ENCODE results near the gene ATP6V1E1.
A peak's percentile ranks its signal among the peaks of the same experiment; 100 is the strongest.
"Not testable (repeated sequence)": the region's sequence is repeated elsewhere in the genome, so short reads cannot be mapped to it uniquely, and the experiment has no call there.

ATP6V1E1 gene

DNA sequence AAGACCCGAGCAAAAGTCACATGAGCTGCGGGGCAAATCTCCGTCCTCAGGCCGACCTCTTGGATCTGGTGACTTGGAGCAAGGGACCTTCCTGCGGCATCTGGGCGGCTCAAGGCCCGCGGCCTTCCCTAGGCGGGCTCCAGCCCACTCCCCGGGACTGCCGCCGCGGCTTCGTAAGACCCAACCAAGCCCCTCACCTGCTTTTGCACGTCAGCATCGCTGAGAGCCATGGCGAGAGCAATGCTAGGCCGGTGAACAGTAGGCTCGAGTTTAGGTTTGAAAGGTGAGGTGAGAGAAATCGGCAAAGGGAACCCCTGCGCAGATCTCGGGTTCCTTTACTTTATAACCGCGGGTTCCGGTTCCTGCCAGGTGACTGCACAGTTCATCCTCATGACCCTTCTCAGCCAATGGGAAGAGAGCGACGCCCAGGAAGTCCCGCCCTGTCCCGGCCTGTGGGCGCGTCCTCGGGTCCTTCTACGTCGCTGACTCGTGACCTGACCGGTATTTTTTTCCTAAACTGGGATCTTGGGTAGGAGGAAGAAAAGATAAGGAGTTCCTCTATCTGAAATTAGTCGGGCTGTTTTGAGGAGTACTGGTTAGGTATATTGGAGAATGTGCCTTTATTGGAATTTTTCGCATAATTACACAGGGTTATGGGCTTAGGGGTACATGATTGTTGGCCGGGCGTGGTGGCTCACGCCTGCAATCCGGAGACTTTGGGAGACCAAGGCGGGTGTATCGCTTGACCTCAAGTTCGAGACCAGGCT lies at the start of gene ATP6V1E1:
TSS of gene ATP6V1E1 (minus strand) at position 344 of the 767 bp plus-strand sequence. CDS start at position 230, 114 bp downstream.
- peak; percentile 82 to 92 for DNase-seq

- no peak for DNase-seq
These were observed 47.0 kb upstream of the ATP6V1E1 start for GRCh38 chr22:17675584-17675983.

GRCh38 chr22:17674152-17674551 lies 45.6 kb upstream of the ATP6V1E1 start:
- no peak for DNase-seq

- DNase-seq: no peak
These were observed 44.0 kb upstream of the ATP6V1E1 start for GRCh38 chr22:17672417-17672991.

- DNase-seq: not testable (repeated sequence)
These were observed 43.1 kb upstream of the ATP6V1E1 start for GRCh38 chr22:17671521-17672092.

- no peak for DNase-seq
These were observed 37.3 kb upstream of the ATP6V1E1 start for GRCh38 chr22:17665854-17666253.

- DNase-seq: no peak
These were observed 36.7 kb upstream of the ATP6V1E1 start for GRCh38 chr22:17665248-17665647.

- DNase-seq: no peak
These were observed 36.0 kb upstream of the ATP6V1E1 start for GRCh38 chr22:17664414-17665055.

- no peak for DNase-seq
These were observed 28.4 kb upstream of the ATP6V1E1 start for GRCh38 chr22:17656870-17657395.

DNA sequence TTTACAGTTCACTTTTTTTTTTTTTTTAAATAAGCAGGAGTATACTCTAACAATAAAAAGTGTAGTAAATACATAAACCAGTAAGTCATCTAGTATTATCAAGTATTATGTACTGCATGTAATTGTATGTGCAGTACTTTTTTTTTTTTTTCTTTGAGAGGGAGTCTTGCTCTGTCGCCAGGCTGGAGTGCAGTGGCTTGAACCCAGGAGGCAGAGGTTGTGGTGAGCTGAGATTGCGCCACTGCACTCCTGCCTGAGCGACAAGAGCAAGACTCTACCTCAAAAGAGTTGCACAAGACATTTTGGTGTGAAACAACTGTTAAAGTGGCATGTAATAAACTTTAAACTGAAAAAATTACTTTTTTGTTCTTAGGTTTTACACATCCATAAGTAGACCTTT lies 26.7 kb upstream of the ATP6V1E1 start:
- DNase-seq: no peak

DNA sequence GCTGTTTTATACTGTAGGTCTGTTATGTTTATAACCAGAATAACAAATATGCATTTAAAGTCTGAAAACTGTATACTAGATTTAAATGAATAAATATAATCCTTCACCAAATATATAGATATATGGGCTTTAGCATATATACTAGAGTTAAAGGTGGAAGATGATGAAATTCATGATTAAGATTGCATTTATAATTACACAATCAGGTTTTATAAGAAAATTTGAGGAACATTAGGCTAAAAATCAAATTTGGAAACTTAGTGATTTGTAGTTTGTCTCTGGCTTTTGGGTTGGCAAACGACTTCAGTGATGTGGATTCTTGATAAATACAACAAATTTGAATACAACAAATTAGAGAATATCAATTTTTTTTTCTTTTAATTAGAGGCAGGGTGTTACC lies 20.0 kb upstream of the ATP6V1E1 start:
- DNase-seq: no peak

DNA sequence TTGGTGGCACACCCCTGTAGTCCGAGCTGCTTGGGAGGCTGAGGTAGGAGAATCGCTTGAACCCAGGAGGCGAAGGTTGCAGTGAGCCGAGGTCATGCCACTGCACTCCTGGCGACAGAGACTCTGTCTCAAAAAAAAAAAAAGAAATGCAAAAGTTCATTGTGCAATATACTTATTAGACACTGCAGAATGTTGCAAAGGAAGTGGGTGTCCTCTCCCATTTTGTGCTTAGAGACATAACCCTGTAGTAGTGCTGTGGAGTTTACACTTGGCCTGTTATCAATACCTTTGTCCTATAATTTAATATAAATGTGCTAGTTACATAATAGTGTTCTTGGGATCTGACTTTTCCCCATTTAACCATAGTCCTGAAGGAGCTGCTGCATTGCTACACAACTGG lies 19.4 kb upstream of the ATP6V1E1 start:
- no peak for DNase-seq

DNA sequence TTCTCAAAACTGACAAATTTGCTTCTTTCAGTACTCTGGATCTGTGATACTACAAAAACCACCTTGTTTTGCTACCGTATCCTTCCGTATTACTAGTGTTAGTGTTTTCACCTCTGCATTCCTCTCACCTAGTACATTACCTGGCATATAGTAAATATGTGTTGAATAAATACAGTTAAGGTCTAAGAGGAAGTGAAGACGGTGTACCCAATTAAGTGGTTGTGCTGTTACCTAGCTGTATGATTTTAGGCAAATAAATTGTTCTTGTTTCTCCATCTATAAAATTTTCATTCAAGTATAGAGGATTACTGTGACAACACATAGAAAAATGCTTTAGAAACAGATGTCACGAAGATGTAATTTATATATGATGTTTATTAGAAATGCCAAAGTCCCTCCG lies 18.9 kb upstream of the ATP6V1E1 start:
- DNase-seq: no peak

GRCh38 chr22:17642357-17642756 lies 13.8 kb upstream of the ATP6V1E1 start:
- not testable (repeated sequence) for DNase-seq

DNA sequence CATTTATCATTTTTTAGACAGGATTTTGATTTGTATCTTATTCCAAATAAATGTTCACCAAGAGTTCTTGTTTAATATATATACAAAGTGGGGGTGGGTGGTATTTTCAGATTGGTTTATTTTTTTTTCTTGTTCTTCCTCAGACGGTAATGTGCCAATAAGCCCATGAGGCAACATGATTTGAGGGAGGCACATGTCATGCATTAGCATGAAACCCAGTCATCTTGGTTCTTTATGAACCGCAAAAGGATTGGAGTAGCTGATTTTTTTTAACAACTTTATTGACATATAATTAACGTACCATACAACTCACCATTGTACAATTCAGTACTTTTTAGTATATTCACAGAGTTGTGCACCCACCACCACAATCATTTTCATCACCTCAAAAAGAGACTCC lies 12.7 kb upstream of the ATP6V1E1 start:
- DNase-seq: no peak

GRCh38 chr22:17639247-17639741 lies 10.7 kb upstream of the ATP6V1E1 start:
- DNase-seq: peak; percentile 71 to 78

DNA sequence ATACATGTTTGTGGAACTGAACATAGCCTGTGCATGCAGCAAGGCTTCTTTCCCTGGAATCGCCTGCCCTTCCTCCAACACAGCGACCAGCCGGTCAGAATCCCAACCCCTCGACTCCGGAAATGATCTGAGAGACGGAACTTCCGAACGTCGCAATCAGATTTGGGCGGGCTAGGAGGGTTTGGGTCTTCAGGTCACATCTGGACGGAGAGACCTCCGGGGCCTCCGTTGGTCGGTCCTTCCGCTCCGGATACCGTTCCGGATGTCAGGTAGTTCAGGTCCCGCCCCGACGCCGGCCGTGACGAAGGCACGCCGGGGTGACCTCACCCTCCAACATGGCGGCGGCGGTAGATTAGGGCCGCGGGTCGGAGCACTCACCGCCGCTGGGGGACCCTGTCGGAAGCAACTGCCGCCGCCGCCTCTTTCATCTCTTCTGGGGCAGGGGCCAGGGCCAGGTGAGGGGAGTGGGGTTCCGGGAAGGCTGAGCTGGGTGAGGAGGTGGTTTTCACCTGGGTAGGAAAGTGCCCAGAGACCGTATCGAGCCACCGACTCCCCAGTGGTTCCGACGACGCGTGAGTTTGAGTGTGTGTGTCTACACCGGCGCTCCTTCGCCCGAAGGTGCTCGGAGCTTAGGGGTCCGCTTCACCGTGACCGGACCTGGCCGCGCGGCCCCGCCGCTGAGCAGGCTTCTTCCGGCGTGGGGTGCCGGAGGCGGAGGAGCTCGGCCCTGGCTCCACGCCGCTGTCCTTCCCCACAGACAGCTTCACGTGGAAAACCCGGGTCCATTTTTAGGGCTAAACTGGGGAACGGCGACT lies 10.1 kb upstream of the ATP6V1E1 start, which contains the start of gene BCL2L13:
TSS of gene BCL2L13 (plus strand) at position 326 of the 815 bp plus-strand sequence. CDS start 16,955 bp downstream, outside the sequence.
- peak; percentile 72 to 89 for DNase-seq

DNA sequence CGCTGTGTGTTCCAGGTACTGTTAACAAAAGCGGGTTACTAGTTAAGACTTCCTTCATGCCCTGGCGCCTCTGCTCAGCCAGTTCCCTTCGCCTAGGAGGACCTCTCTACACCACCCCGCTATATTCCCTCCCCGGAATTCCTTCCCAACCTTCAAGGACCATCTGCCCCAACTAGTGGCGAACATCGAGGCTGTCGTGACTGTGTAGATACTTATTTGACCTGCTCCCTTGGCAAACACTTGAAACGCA lies 9.6 kb upstream of the ATP6V1E1 start:
- DNase-seq: peak in 1 of 2 experiments; percentile 58

DNA sequence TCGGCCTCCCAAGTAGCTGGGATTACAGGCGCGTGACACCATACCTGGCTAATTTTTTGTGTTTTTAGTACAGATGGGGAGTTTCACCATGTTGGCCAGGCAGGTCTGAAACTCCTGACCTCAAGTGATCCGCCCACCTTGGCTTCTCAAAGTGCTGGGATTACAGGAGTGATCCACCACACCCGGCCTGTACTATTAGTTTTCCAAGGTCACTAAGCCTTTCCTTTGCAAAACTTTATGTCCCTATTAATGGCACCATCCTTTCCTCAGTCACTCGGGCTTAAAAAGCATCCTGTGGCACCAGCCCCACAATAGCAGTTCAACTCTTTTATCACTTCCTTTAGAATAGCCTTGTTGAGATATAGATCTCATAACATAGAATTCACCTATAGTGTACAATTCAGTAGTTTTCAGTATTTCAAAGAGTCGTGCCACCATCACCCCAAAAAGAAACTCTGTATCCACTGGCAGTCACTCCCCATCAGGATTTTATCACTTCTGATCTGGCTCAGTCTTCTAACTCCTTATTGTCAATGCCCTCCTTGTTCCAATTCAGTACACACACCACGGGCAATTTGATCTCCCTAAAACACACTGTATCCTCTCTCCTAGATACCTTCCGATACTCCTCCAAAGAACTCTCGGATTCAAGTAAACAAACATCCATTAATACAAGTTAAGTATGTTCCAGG lies 9.1 kb upstream of the ATP6V1E1 start:
- DNase-seq: peak; percentile 10 to 26

DNA sequence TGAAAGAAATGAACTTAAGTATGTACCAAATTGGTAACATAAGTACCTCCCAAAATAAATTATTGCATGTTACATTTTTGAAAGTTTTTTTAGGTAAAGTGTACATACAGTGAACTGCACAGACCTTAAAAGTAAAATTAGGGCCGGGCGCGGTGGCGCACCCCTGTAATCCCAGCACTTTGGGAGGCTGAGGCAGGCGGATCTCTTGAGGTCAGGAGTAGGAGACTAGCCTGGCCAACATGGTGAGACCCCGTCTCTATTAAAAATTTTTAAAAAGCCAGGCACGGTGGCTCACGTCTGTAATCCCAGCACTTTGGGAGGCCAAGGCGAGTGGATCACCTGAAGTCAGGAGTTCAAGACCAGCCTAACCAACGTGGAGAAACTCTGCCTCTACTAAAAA lies 8.3 kb upstream of the ATP6V1E1 start:
- not testable (repeated sequence) for DNase-seq

DNA sequence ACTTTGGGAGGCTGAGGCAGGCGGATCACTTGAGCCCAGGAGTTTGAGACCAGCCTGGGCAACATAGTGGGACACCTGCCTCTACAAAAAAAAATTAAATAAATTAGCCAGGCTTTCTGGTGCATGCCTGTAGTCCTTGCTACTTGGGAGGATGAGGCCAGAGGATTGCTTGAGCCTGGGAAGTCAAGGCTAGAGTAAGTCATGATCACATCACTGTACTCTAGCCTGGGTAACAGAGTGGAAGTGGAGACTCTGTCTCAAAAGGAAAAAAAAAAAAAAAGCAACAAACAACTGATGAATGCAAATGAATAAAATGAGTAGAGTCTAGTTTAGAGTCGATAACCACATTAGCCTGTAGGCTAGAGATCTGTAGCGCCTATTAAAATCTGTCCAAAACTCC lies 6.1 kb upstream of the ATP6V1E1 start:
- no peak for DNase-seq

DNA sequence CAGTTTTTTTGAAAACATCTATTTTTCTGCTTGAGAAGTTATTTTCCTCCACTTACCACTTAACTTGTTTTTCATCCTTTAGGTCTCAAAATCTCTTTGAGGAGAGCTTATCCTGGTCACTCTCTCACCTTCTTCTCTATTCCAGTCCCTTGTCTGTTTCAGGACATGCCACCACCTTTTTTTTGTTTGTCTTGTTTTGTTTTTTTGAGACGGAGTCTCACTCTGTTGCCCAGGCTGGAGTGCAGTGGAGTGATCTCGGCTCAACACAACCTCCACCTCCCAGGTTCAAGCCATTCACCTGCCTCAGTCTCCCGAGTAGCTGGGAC lies 5.4 kb upstream of the ATP6V1E1 start:
- no peak for DNase-seq
